ENCODE data around the gene TLX1. TPM values are rescaled to one million over a fixed set of nuclear protein-coding genes. Genes with fewer than 3 reads are reported as not detected.

TLX1 gene
- not detected in 2 replicates for total RNA-seq (2014; rRNA removed; shearing (Covaris generic))

DNA sequence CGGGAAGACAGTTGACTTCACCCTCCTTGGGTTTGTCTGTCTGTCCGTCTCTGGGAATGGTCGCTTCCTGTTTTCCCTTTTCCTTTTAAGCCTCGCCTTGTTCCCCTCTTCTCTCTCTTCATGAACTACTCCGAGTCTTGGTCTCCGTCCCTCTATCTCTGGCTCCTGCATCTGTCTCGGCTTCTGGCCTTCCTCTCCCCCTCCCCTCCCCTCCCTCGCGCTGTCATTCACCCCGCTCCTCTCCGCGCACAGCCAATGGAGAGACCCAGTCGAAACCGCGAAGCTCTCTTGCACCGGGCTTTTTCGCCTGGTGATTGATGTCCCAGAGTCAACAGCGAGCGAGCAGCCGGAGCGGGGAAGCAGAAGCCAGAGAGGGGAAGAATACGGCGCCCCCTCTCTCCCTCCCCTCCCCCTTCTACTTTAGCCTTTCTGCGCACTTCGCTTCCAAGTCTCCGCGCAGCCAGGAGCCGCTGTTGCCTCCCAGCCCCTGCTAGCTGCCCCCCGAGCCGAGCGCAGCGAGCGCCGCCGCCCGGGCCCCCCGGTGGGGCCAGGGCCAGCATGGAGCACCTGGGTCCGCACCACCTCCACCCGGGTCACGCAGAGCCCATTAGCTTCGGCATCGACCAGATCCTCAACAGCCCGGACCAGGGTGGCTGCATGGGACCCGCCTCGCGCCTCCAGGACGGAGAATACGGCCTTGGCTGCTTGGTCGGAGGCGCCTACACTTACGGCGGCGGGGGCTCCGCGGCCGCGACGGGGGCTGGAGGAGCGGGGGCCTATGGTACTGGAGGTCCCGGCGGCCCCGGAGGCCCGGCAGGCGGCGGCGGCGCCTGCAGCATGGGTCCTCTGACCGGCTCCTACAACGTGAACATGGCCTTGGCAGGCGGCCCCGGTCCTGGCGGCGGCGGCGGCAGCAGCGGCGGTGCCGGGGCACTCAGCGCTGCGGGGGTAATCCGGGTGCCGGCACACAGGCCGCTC, at the start of gene TLX1:
TLX1 (plus strand) TSS at position 317 of the 978 bp plus-strand sequence; CDS start at position 559, 242 bp downstream.
- no peak for DNase-seq (ENCODE audit: low spot score)

DNA sequence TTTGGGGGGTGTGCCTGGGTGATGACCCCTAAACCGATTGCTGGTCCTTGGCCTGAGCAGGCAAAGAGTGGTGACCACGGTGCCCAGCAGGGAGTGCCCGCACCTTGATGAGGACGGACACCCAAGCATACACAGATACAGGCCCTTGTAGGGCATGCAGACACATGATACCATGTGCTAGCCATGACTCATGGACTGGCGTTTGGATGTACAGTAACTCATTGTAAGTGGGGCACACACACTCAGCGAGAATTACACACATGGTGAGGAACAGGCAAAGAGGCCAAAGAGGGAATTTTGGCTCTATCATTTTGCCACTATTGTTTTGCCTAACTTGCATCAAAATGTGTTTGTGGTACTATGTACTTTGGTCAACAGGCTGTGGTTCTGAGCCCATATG, 45.3 kb upstream of the TLX1 start:
- no peak for DNase-seq (ENCODE audit: low spot score)

- no peak for DNase-seq (ENCODE audit: low spot score)
Observed at GRCh38 chr10:101087376-101087775, 43.7 kb upstream of the TLX1 start.

DNA sequence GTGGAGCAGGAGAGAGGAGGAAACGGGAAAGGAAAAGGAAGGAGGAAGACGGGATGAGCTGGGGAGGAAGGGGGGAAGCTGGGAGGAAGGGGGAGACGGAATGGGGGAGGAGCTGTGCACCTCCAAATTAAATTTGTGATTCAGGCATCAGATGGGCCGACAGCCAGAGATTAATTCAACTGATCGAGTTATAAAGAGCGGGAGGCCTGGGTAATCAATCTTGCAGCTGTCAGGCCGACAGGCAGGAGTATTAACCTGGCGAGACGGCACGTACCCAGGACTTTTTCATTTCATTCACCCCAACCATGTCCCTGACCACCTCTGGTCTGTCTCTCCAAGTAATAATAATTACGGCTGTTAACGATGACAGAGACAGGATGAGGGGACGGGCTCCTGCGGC, 43.1 kb upstream of the TLX1 start:
- no peak for DNase-seq (ENCODE audit: low spot score)

DNA sequence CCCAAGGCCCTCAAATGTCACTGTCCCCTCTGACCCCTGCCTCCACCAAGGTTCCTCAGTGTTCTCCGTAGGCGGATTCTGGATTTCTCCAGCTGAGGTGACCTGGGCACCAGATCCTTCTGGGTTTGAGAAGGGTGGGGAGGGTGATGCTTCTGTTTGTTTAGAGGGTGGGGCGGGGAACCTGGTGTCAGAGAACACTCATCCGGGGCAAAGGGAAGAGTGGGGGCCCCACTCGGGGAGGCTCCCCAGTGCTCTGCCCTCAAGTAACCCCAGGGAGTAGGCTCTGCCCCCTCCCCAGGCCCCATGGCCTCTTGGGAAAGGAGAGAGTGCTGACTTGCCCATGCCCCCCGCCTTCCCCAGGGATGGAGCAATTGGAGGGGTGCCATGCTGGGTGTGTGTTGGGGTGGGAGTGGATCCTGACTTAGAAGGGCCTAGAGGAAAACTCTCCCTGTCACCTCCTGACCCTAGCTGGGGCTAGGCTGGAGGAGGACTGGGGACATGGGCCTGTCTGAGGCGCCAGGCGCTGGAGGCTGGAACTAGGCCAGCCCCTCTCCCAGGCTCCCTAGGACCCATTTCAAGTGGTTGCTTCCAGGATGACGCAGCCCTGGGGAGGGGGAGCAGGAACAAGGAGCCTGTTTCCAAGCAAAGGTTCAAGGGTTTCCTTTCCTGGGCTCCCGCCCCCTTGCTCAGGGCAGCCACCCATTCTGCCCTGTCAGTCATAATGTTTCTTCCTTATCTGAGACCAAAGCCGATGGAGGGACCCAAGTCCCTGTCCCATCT, 41.4 kb upstream of the TLX1 start:
- no peak for DNase-seq (ENCODE audit: low spot score)

GRCh38 chr10:101090597-101090996, 40.5 kb upstream of the TLX1 start:
- no peak for DNase-seq (ENCODE audit: low spot score)

DNA sequence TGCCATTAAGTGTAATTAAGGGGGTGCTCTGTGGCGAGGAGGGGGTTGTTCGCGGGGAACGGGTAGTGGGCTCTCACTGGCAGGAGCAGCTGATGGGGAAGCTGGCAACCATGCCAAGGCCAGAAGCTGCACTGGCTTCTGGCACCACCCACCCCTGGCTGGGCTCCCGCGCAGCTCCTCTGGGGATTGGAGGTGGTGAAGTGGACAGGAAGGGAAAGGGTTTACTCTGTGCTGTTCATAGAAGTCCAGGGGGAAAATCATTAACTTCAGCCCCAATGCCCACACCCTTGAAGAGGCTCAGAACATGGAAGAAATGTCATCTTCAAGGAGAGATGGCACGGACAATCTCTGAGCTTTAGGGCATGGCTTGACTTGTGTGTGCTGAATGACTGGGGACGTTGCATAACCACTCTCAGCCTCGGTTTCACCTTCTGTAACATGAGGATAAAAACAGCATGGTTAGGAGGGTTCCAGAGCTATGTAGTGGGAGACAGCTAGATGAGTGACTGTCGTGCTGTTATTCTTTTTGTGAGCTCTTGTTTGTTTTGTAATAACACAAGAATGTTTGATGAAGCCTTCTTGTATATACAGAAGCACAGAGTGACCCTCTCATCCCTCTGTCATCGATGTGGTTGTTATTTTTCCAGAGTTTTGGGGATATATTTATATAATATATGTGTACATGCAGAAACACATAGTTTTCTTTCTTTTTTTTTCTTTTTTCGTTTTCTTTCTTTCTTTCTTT, 39.4 kb upstream of the TLX1 start:
- no peak for DNase-seq (ENCODE audit: low spot score)

- DNase-seq (ENCODE audit: low spot score) = no peak
Observed at GRCh38 chr10:101092881-101093354, 38.2 kb upstream of the TLX1 start.

- no peak for DNase-seq (ENCODE audit: low spot score)
Observed at GRCh38 chr10:101094121-101094879, 36.8 kb upstream of the TLX1 start.

DNA sequence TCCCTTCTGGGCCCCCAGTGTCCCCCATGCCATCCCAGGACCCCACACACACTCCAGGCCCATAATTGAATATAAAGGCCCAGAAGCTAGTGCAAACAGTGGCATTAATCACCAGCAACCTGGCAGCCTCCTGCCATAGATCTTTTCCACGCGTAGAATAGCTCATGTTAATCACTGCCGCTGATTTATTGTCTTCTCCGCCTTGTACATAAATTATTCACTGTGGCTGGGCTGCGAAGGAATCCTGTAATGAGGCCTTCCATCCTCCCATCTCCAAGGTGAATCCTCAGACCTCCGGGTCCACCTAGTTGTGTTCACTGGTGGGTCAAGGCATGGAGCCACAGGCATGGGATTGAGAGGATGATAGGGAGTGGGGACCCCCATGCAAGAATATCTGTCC, 36.1 kb upstream of the TLX1 start:
- peak; percentile 3 for DNase-seq (ENCODE audit: low spot score)

GRCh38 chr10:101095550-101096213, 35.4 kb upstream of the TLX1 start:
- DNase-seq (ENCODE audit: low spot score) = peak; percentile 91

GRCh38 chr10:101096378-101096777, 34.7 kb upstream of the TLX1 start:
- no peak for DNase-seq (ENCODE audit: low spot score)

DNA sequence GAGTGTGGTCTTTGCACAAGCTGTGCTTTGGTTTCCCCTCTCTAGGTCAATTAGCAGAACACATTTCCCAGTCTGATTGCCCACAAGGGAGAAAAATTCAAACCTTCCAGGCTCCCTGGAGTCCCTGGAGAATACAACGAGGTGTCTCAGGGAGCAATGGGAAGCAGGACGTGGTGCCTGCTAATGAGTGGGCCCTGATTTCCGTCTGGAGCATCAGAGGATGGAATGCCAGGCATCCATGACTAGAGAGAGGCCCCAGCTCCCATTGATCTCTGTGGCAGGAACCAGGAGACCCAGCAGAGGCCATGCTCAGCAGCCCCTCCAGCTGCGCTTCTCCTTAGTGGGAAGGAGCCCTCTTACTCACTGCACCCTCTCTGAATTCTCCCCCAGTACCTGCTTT, 33.2 kb upstream of the TLX1 start:
- DNase-seq (ENCODE audit: low spot score) = no peak

DNA sequence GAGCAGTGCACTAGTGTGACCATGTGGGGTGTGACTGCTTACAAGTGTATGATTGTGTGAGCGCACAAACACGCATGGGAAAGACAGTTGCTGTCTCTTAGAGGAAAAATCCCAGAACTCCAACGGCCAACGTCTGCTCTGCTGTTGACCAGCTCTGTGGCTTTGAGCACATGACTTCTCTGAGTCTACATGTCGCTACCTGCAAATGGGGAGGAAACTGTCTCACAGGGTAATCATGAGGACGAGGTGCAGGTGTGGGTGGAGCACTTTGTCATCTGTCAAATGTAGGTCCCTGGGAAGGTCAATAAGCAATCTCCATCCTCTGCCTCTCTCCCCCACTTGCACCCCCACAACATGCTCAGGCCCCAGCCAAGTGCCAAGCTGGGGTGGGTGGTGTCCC, 31.2 kb upstream of the TLX1 start:
- DNase-seq (ENCODE audit: low spot score) = no peak

- DNase-seq (ENCODE audit: low spot score) = no peak
Observed at GRCh38 chr10:101101372-101101881, 29.7 kb upstream of the TLX1 start.

GRCh38 chr10:101103430-101103829, 27.7 kb upstream of the TLX1 start:
- no peak for DNase-seq (ENCODE audit: low spot score)

DNA sequence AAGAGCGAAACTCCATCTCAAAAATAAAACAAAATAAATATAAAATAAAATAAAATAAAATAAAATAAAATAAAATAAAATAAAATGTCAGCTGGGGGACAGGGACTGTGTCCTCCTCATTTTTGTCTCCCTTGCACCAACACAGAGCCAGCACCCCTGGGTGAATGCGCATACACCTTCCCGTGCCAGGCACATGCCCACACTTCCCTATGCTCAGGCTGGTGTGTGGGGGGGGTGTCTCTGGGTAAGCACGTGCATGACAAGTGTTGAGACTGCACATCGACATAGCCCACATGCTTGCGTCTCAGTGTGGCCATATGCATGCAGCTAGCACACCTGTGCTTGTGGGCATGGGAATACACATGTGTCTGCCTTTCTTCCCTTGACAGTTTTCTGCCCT, 24.7 kb upstream of the TLX1 start:
- no peak for DNase-seq (ENCODE audit: low spot score)

DNA sequence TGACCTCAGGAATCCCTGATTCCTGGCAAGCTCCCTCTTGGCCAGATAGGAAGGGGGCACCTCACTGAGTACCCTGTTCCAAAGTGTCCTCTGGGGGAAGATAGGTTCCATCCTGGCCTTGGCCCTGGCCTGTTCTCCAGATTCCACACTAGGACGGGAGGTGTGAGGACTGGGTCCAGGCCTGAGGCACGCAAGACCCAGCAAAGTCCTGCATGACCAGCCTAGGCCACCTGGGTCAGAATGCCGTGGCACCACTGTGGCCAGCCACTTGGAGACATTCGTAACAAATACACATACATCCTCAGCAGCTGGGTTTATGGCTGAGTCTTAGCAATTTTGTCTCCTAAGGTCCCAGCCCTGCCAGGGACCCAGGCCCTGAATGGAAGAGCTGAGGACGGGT, 23.3 kb upstream of the TLX1 start:
- no peak for DNase-seq (ENCODE audit: low spot score)

DNA sequence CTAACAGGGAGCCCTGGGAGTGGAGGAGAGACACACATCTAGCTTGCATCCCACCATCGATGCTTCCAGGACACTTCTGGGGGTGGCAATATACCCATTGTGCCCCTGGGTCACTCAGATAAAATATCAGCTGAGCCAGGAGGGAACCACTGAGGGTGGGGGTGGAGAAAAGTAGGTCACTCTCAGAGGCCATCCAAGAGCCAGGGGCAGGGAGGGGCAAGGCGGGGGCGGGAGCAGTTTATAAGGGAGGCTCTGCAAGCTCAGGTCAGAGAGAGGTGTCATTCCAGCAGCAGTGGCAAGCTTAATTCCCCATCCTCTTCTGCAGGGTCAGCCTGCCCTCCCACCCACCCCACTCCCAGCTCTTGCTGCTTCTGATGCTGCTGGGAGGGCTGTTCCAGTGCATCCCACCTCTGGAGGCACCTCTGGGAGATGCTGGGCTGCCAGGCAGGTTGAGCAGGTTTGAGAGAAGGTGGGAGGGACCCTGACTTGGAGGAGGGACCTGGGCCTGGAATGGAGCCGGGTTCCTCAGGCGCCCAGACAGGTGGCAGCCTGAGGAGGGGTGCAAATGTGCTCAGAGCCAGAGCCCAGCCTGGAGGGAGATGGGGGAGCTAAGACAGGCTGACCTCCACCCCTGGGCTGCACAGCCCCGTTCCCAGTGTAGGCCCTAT, 20.1 kb upstream of the TLX1 start:
- peak; percentile 51 for DNase-seq (ENCODE audit: low spot score)

DNA sequence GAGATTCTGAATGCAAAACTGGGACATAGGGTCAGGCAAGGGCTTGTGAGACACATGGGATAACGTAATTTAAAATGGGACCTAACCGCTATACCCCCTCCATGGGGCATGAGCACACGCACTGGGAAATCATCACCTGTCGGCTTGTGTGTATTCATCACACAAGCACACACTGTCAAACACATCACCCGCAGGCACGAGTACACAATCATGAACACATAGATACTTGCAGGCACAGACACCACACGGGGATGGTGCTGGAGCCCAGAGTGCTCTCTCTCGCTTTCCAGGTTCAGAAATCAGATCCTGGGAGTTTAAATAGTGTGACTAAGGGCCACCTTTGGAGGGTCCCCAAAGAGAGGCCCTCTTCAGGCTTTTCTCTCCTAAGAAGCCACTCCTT, 19.6 kb upstream of the TLX1 start:
- no peak for DNase-seq (ENCODE audit: low spot score)
